ENCODE results near the gene KCNQ1.

GRCh38 chr11:2741006-2741376 is 296.2 kb downstream of the KCNQ1 start:
- TF ChIP-seq CTCF (IDR thresholded peaks at IDR 0.05): no peak
- no peak for TF ChIP-seq EZH2 (IDR thresholded peaks at IDR 0.05; ENCODE audit: borderline replicate concordance, insufficient read depth, low read depth, low read length, poor library complexity, severe bottlenecking)

All from B cell (primary cell).